ENCODE results near the gene TBCA. TPM values are rescaled to one million over a fixed set of nuclear protein-coding genes. Genes with fewer than 3 reads are reported as not detected.

Gene TBCA
- total and polyA plus RNA-seq, 7 donors: 93.3 to 209 (median 132) TPM

GRCh38 chr5:77644371-77645157, 131.6 kb downstream of the TBCA start:
- TF ChIP-seq CTCF (IDR thresholded peaks at IDR 0.05): no peak
- intact Hi-C loops (cut with DNase I): loop anchor here (10.0 kb wide), 3 partner anchors 130 to 360 kb away; partner anchors contain the start of gene TBCA (in 1 of the 2)
- Histone ChIP-seq H3K27ac (no peak overlapping the region), H3K4me1 (peaks cover 9% of the 10 kb centered on the region), H3K4me3 (peak overlapping the region; percentile 33), H3K9me3 (no peaks in the 10 kb centered on the region), H3K27me3 (ENCODE audit: insufficient read depth in 3 of 3, low read length in 2 of 3) (peaks cover 0 to 78% (median 30%) of the 10 kb centered on the region in 3 donors), H3K36me3 (ENCODE audit: insufficient read depth in 1 of 2, low read depth in 1 of 2) (no peaks in the 10 kb centered on the region)
- 8 to 10% (median 8%) methylated on average over 33 of the region's 33 CpGs for WGBS, 3 donors
- DNase-seq: no peak
- ATAC-seq: no peak

GRCh38 chr5:77643654-77644370, 132.3 kb downstream of the TBCA start:
- Histone ChIP-seq H3K4me3 (no peak overlapping the region), H3K9me3 (no peaks in the 10 kb centered on the region), H3K27me3 (ENCODE audit: insufficient read depth in 3 of 3, low read length in 2 of 3) (peaks cover 0 to 80% (median 36%) of the 10 kb centered on the region in 3 donors), H3K36me3 (ENCODE audit: insufficient read depth in 1 of 2, low read depth in 1 of 2) (no peaks in the 10 kb centered on the region), H3K4me1 (peaks cover 11% of the 10 kb centered on the region), H3K27ac (no peak overlapping the region)
- 9 to 12% (median 11%) methylated on average over 28 of the region's 28 CpGs for WGBS, 3 donors
- TF ChIP-seq CTCF (IDR thresholded peaks at IDR 0.05): no peak
- no peak for ATAC-seq
- intact Hi-C loops (cut with DNase I): loop anchor here (10.0 kb wide), 3 partner anchors 131 to 361 kb away; partner anchors contain the start of gene TBCA (in 1 of the 2)
- no peak for DNase-seq

- no peaks in the 10 kb centered on the region for H3K9me3 ChIP-seq
- WGBS, 3 donors: 12 to 22% (median 16%) methylated on average over 21 of the region's 21 CpGs
- H3K27me3 ChIP-seq (ENCODE audit: insufficient read depth in 3 of 3, low read length in 2 of 3): peaks cover 0 to 86% (median 40%) of the 10 kb centered on the region in 3 donors
- intact Hi-C loops (cut with DNase I): loop anchor here (10.0 kb wide), 3 partner anchors 132 to 362 kb away; partner anchors contain the start of gene TBCA (in 1 of the 2)
- H3K27ac ChIP-seq: no peak overlapping the region
- DNase-seq: no peak
- no peak for TF ChIP-seq CTCF (IDR thresholded peaks at IDR 0.05)
- peaks cover 17% of the 10 kb centered on the region for H3K4me1 ChIP-seq
- no peak for ATAC-seq
- H3K4me3 ChIP-seq: no peak overlapping the region
- H3K36me3 ChIP-seq (ENCODE audit: insufficient read depth in 1 of 2, low read depth in 1 of 2): no peaks in the 10 kb centered on the region
Observed at GRCh38 chr5:77642738-77643653, 133.1 kb downstream of the TBCA start.

- Histone ChIP-seq H3K4me1 (peaks cover 17% of the 10 kb centered on the region), H3K27ac (no peak overlapping the region), H3K27me3 (ENCODE audit: insufficient read depth in 3 of 3, low read length in 2 of 3) (peaks cover 3 to 93% (median 47%) of the 10 kb centered on the region in 3 donors), H3K4me3 (no peak overlapping the region), H3K36me3 (ENCODE audit: insufficient read depth in 1 of 2, low read depth in 1 of 2) (no peaks in the 10 kb centered on the region), H3K9me3 (no peaks in the 10 kb centered on the region)
- no peak for TF ChIP-seq CTCF (IDR thresholded peaks at IDR 0.05)
- intact Hi-C loops (cut with DNase I): loop anchor here (10.0 kb wide), 3 partner anchors 133 to 363 kb away; partner anchors contain the start of gene TBCA (in 1 of the 2)
- ATAC-seq (no peak), DNase-seq (no peak)
- WGBS, 3 donors: 19 to 27% (median 25%) methylated on average over 19 of the region's 19 CpGs
Observed at GRCh38 chr5:77641963-77642737, 134.0 kb downstream of the TBCA start.

Data from psoas muscle (tissue), 8 donors.